GDM1 (cell line): Measurements from ENCODE around the gene CASP1.
"Not testable (repeated sequence)": the region's sequence is repeated elsewhere in the genome, so short reads cannot be mapped to it uniquely, and the experiment has no call there.

Experiments
- DNase-seq: peaks from one replicate; lab custom pipeline; 2025; lab: John Stamatoyannopoulos, UW

CASP1 gene

GRCh38 chr11:105034813-105035620, at the start of gene CASP1:
Gene CASP1 (minus strand): TSS chr11:105035144. CDS start chr11:105035113, 31 bp downstream.
- DNase-seq = peak; percentile 11

GRCh38 chr11:105081412-105082150, 46.6 kb upstream of the CASP1 start:
- DNase-seq = no peak

- DNase-seq = not testable (repeated sequence)
These were observed 45.4 kb upstream of the CASP1 start for GRCh38 chr11:105080171-105080906.

GRCh38 chr11:105078283-105078682, 43.3 kb upstream of the CASP1 start:
- DNase-seq = no peak

- not testable (repeated sequence) for DNase-seq
These were observed 42.3 kb upstream of the CASP1 start for GRCh38 chr11:105077141-105077790.

- no peak for DNase-seq
These were observed 39.2 kb upstream of the CASP1 start for GRCh38 chr11:105074166-105074530.

- no peak for DNase-seq
These were observed 38.7 kb upstream of the CASP1 start for GRCh38 chr11:105073456-105074165.

- not testable (repeated sequence) for DNase-seq
These were observed 37.1 kb upstream of the CASP1 start for GRCh38 chr11:105072080-105072479.

- no peak for DNase-seq
These were observed 36.3 kb upstream of the CASP1 start for GRCh38 chr11:105071089-105071732.

- DNase-seq = no peak
These were observed 35.4 kb upstream of the CASP1 start for GRCh38 chr11:105070306-105070705.

- DNase-seq = not testable (repeated sequence)
These were observed 34.8 kb upstream of the CASP1 start for GRCh38 chr11:105069749-105070148.

GRCh38 chr11:105063245-105063941, 28.4 kb upstream of the CASP1 start:
- DNase-seq = not testable (repeated sequence)

- DNase-seq = no peak
These were observed 22.5 kb upstream of the CASP1 start for GRCh38 chr11:105057432-105057831.

- DNase-seq = no peak
These were observed 21.5 kb upstream of the CASP1 start for GRCh38 chr11:105056446-105056845.

- no peak for DNase-seq
These were observed 20.0 kb upstream of the CASP1 start for GRCh38 chr11:105054723-105055493.

GRCh38 chr11:105052487-105052886, 17.5 kb upstream of the CASP1 start:
- DNase-seq = no peak

- DNase-seq = no peak
These were observed 16.6 kb upstream of the CASP1 start for GRCh38 chr11:105051559-105051958.

- no peak for DNase-seq
These were observed 14.5 kb upstream of the CASP1 start for GRCh38 chr11:105049481-105049880.

- DNase-seq = no peak
These were observed 12.1 kb upstream of the CASP1 start for GRCh38 chr11:105046898-105047579.
